HepG2 (cell line): ENCODE measurements around the gene POC1B. TPM values are rescaled to one million over a fixed set of nuclear protein-coding genes. Genes with fewer than 3 reads are reported as not detected.

Experiments used
- EP300 ChIP-seq, 3 experiments: sonication (generic) in 1 of 3; formaldehyde crosslinking in 1 of 3; IDR thresholded peaks; 2 replicates each; pipeline versions ENCODE4 v1.5.1 to v1.6.1; 2011 to 2020; ENCODE audit warnings: low read depth in 2 of 3, low read length in 2 of 3, borderline replicate concordance in 1 of 3, improper control_type of control experiment in 1 of 3, mild to moderate bottlenecking in 1 of 3, missing genetic modification reagents in 1 of 3, moderate library complexity in 1 of 3
- JUN ChIP-seq: sonication (generic); formaldehyde crosslinking; IDR thresholded peaks from 2 replicates; pipeline ENCODE4 v1.4.0; 2020; ENCODE audit warnings: mild to moderate bottlenecking, missing genetic modification reagents
- ONECUT2 ChIP-seq: sonication (generic); formaldehyde crosslinking; IDR thresholded peaks from 2 replicates; pipeline ENCODE4 v1.4.0; 2020; ENCODE audit warnings: missing genetic modification reagents
- RFXANK ChIP-seq: IDR thresholded peaks from 2 replicates; pipeline ENCODE4 v1.6.1; 2016
- SAFB2 ChIP-seq: sonication (generic); formaldehyde crosslinking; IDR thresholded peaks from 2 replicates; pipeline ENCODE4 v1.5.1; 2020; ENCODE audit warnings: missing genetic modification reagents, low read depth, mild to moderate bottlenecking, borderline replicate concordance
- SSRP1 ChIP-seq: IDR thresholded peaks from 2 replicates; pipeline ENCODE4 v1.6.1; 2016; ENCODE audit warnings: control low read depth
- ZNF234 ChIP-seq: sonication (generic); formaldehyde crosslinking; conservative IDR thresholded peaks from 2 replicates; pipeline ENCODE4 v1.5.1; 2020; ENCODE audit warnings: mild to moderate bottlenecking, missing genetic modification reagents
- ZNF282 ChIP-seq: fragments of 450-650 bp; IDR thresholded peaks from 2 replicates; pipeline ENCODE4 v1.6.1; 2018; ENCODE audit not compliant: partially characterized antibody
- ZNF367 ChIP-seq: sonication (generic); formaldehyde crosslinking; IDR thresholded peaks from 2 replicates; pipeline ENCODE4 v1.4.0; 2020; ENCODE audit warnings: missing genetic modification reagents, borderline replicate concordance
- ZNF510 ChIP-seq: sonication (generic); formaldehyde crosslinking; IDR thresholded peaks from 2 replicates; pipeline ENCODE4 v1.4.0; 2020; ENCODE audit warnings: low read depth, mild to moderate bottlenecking, missing genetic modification reagents
- ZNF547 ChIP-seq: sonication (generic); formaldehyde crosslinking; IDR thresholded peaks from 2 replicates; pipeline ENCODE4 v1.5.1; 2020; ENCODE audit warnings: mild to moderate bottlenecking, missing genetic modification reagents
- ZNF788 ChIP-seq: sonication (generic); formaldehyde crosslinking; IDR thresholded peaks from 2 replicates; pipeline ENCODE4 v1.5.0; 2020; ENCODE audit warnings: mild to moderate bottlenecking, missing genetic modification reagents, borderline replicate concordance
- polyA plus RNA-seq, 8 experiments: library from polyadenylated mRNA; depleted of rRNA in 3 of 8; stranded (reverse) in 7 of 8; unstranded in 1 of 8; fragments of >200 nt; fragmentation: Illumina TruSeq in 4 of 8; extraction: Trizol in 4 of 8; gene quantifications; 2 replicates each; pipeline versions ENCODE4 v1.2.1 to v1.2.3, GENCODE V29; 2011 to 2016; ENCODE audit warnings: low read depth in 4 of 8, missing spikeins in 1 of 8, mixed read lengths in 1 of 8; ENCODE audit not compliant: insufficient read depth in 1 of 8
- total RNA-seq, 5 experiments: library from RNA; depleted of rRNA; stranded (reverse); fragments of >200 nt; fragmentation: Illumina TruSeq; extraction: Trizol; gene quantifications; 2 replicates each; pipeline ENCODE4 v1.2.3, GENCODE V29; 2016; ENCODE audit warnings: low read depth in 1 of 5
- TF ChIP-seq, protein P1 (sequence below): sonication (generic); formaldehyde crosslinking; IDR thresholded peaks from 2 replicates; pipeline ENCODE4 v1.5.1; 2020; ENCODE audit warnings: mild to moderate bottlenecking, missing genetic modification reagents, moderate library complexity
- TF ChIP-seq, protein P2 (sequence below): sonication (generic); formaldehyde crosslinking; IDR thresholded peaks from 2 replicates; pipeline ENCODE4 v1.8.1; 2023; ENCODE audit warnings: missing genetic modification reagents, inconsistent platforms, borderline replicate concordance
- TF ChIP-seq, protein P3 (sequence below), 2 experiments: sonication (generic) in 1 of 2; formaldehyde crosslinking in 1 of 2; IDR thresholded peaks; 2 replicates each; pipeline versions ENCODE4 v1.4.0 to v1.6.1; 2016 to 2020; ENCODE audit warnings: borderline replicate concordance in 1 of 2, low read depth in 1 of 2, mild to moderate bottlenecking in 1 of 2, missing genetic modification reagents in 1 of 2
- TF ChIP-seq, protein P4 (sequence below): IDR thresholded peaks from 2 replicates; pipeline ENCODE4 v1.6.1; 2018; ENCODE audit warnings: missing genetic modification reagents, mild to moderate bottlenecking, missing compliant biosample characterization

Gene POC1B
- total and polyA plus RNA-seq, 2 of the 13 experiments (the other 11 are each of a cell fraction or from before 2014, with no cell fraction given): 9.3 to 11.0 TPM

DNA sequence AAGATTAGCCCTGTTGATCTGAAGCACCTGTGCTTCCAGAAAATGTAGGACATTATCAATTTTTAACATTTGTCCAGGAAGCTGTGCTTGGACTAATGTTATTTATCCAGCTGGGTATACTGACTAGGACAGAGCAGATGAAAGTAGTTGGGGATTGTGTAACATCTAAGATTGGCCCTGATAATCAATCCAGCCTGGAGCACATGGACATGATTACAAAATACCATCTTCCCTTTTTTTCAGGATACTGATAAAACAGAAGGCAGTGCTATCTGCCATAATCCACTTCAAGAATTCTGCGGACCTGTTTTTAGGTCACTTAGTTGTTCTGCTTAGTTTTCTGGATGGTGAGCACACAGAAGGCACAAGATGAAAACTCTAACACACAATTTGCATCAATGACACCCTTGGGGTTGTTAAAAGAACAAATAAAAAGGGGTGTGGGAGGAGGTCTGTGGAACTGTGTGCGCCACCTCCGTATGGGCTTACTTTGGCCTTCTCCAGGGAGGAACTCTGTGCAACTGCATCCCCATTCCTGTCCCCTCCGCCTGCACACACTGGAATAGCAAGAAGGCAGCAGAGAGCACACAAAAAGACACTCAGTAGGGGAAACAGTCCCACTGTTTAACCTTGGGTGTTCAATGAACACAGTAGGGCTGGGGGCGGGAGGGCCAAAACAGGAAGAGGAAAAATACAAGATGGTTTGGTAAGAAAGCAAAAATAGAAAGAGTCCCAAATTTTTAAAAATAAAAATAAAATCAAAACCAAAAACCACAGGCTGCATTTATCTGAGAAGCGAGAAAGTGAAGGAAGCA is 142.4 kb downstream of the POC1B start (continued):
- TF ChIP-seq, protein P1, sequence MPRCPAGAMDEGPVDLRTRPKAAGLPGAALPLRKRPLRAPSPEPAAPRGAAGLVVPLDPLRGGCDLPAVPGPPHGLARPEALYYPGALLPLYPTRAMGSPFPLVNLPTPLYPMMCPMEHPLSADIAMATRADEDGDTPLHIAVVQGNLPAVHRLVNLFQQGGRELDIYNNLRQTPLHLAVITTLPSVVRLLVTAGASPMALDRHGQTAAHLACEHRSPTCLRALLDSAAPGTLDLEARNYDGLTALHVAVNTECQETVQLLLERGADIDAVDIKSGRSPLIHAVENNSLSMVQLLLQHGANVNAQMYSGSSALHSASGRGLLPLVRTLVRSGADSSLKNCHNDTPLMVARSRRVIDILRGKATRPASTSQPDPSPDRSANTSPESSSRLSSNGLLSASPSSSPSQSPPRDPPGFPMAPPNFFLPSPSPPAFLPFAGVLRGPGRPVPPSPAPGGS (CRISPR knock-in tag): no peak
- TF ChIP-seq SSRP1 (CRISPR knock-in tag) (no peak), ZNF510 (no peak), ZNF234 (CRISPR knock-in tag) (no peak), SAFB2 (CRISPR knock-in tag) (peak; percentile 39; the same call in 1 of the 2 replicates), RFXANK (CRISPR knock-in tag) (no peak), ZNF282 (no peak), ONECUT2 (CRISPR knock-in tag) (peak; percentile 75), JUN (CRISPR knock-in tag) (0 out of 2 replicates have a peak, but pooled peaks have one; percentile 29), ZNF547 (no peak), EP300 (IDR thresholded peaks at IDR 0.05; ENCODE audit: low read depth in 2 of 2, low read length in 2 of 2) (peak; percentile 31 to 96; a peak in 3 of 4 replicates), EP300 (CRISPR knock-in tag; IDR thresholded peaks at IDR 0.05; ENCODE audit: borderline replicate concordance) (peak; percentile 93), ZNF788 (CRISPR knock-in tag) (peak; percentile 34; the same call in 1 of the 2 replicates), ZNF367 (no peak)
- TF ChIP-seq, protein P2, sequence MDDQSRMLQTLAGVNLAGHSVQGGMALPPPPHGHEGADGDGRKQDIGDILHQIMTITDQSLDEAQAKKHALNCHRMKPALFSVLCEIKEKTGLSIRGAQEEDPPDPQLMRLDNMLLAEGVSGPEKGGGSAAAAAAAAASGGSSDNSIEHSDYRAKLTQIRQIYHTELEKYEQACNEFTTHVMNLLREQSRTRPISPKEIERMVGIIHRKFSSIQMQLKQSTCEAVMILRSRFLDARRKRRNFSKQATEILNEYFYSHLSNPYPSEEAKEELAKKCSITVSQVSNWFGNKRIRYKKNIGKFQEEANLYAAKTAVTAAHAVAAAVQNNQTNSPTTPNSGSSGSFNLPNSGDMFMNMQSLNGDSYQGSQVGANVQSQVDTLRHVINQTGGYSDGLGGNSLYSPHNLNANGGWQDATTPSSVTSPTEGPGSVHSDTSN (CRISPR knock-in tag): no peak
- TF ChIP-seq, protein P3, sequence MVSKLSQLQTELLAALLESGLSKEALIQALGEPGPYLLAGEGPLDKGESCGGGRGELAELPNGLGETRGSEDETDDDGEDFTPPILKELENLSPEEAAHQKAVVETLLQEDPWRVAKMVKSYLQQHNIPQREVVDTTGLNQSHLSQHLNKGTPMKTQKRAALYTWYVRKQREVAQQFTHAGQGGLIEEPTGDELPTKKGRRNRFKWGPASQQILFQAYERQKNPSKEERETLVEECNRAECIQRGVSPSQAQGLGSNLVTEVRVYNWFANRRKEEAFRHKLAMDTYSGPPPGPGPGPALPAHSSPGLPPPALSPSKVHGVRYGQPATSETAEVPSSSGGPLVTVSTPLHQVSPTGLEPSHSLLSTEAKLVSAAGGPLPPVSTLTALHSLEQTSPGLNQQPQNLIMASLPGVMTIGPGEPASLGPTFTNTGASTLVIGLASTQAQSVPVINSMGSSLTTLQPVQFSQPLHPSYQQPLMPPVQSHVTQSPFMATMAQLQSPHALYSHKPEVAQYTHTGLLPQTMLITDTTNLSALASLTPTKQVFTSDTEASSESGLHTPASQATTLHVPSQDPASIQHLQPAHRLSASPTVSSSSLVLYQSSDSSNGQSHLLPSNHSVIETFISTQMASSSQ (IDR thresholded peaks at IDR 0.05; ENCODE audit: low read depth): peak; percentile 89
- TF ChIP-seq, protein P3 (CRISPR knock-in tag; IDR thresholded peaks at IDR 0.05; ENCODE audit: borderline replicate concordance): peak; percentile 94; the same call in 1 of the 2 replicates
- TF ChIP-seq, protein P4, sequence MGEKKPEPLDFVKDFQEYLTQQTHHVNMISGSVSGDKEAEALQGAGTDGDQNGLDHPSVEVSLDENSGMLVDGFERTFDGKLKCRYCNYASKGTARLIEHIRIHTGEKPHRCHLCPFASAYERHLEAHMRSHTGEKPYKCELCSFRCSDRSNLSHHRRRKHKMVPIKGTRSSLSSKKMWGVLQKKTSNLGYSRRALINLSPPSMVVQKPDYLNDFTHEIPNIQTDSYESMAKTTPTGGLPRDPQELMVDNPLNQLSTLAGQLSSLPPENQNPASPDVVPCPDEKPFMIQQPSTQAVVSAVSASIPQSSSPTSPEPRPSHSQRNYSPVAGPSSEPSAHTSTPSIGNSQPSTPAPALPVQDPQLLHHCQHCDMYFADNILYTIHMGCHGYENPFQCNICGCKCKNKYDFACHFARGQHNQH (CRISPR knock-in tag): peak; percentile 75
